ENCODE data around the gene KIAA1755.

GRCh38 chr20:38220587-38221118 is 39.9 kb downstream of the KIAA1755 start:
- TF ChIP-seq CTCF (IDR thresholded peaks at IDR 0.05; ENCODE audit: insufficient read depth, low read depth, low read length) (no peak), EZH2 (IDR thresholded peaks at IDR 0.05; ENCODE audit: insufficient read depth, low read length) (no peak)

Data from astrocyte (in vitro differentiated cells and primary cell).